KOPT-K1 (cell line): ENCODE measurements around the gene ASXL1.

Experiments used
- H3K27ac ChIP-seq: fragments of 200-600 bp; sonication (generic); 2 replicates; pipeline ENCODE4 v1.5.1; 2016; ENCODE audit warnings: antibody characterized with exemption, mild to moderate bottlenecking, low read depth, low read length; ENCODE audit not compliant: poor library complexity, severe bottlenecking
- H3K36me3 ChIP-seq: fragments of 200-600 bp; sonication (generic); 2 replicates; pipeline ENCODE4 v1.5.1; 2017; ENCODE audit warnings: antibody characterized with exemption, mild to moderate bottlenecking, low read length, moderate library complexity; ENCODE audit not compliant: insufficient read depth
- H3K9me3 ChIP-seq: fragments of 200-600 bp; sonication (generic); 2 replicates; pipeline ENCODE4 v1.5.1; 2017; ENCODE audit warnings: antibody characterized with exemption, low read length, mild to moderate bottlenecking; ENCODE audit not compliant: insufficient read depth, poor library complexity, severe bottlenecking

The ASXL1 gene

GRCh38 chr20:32452776-32453466 lies 94.8 kb downstream of the ASXL1 start:
- Histone ChIP-seq H3K9me3 (no peaks in the 10 kb centered on the region), H3K27ac (peak overlapping the region; percentile 60), H3K36me3 (peaks cover 91% of the 10 kb centered on the region)

GRCh38 chr20:32453467-32454163 lies 95.5 kb downstream of the ASXL1 start:
- H3K36me3 ChIP-seq = peaks cover 91% of the 10 kb centered on the region
- no peaks in the 10 kb centered on the region for H3K9me3 ChIP-seq
- H3K27ac ChIP-seq = peak overlapping the region; percentile 60

GRCh38 chr20:32454164-32455145 lies 96.3 kb downstream of the ASXL1 start:
- no peaks in the 10 kb centered on the region for H3K9me3 ChIP-seq

GRCh38 chr20:32455171-32455900 lies 97.2 kb downstream of the ASXL1 start:
- Histone ChIP-seq H3K27ac (no peak overlapping the region), H3K36me3 (peaks cover 90% of the 10 kb centered on the region), H3K9me3 (no peaks in the 10 kb centered on the region)

More at GRCh38 chr20:32454164-32455145, 96.3 kb downstream of the ASXL1 start:
- peaks cover 90% of the 10 kb centered on the region for H3K36me3 ChIP-seq
- H3K27ac ChIP-seq = no peak overlapping the region

- Histone ChIP-seq H3K27ac (no peak overlapping the region), H3K36me3 (peaks cover 90% of the 10 kb centered on the region)
Measured at GRCh38 chr20:32455901-32456701, 98.0 kb downstream of the ASXL1 start.

GRCh38 chr20:32456869-32457478 lies 98.8 kb downstream of the ASXL1 start:
- Histone ChIP-seq H3K36me3 (peaks cover 90% of the 10 kb centered on the region), H3K9me3 (no peaks in the 10 kb centered on the region), H3K27ac (no peak overlapping the region)

More at GRCh38 chr20:32455901-32456701, 98.0 kb downstream of the ASXL1 start:
- no peaks in the 10 kb centered on the region for H3K9me3 ChIP-seq

GRCh38 chr20:32457479-32457986 lies 99.4 kb downstream of the ASXL1 start:
- Histone ChIP-seq H3K9me3 (no peaks in the 10 kb centered on the region), H3K27ac (no peak overlapping the region), H3K36me3 (peaks cover 90% of the 10 kb centered on the region)

- H3K36me3 ChIP-seq = peaks cover 83% of the 10 kb centered on the region
- no peak overlapping the region for H3K27ac ChIP-seq
- no peaks in the 10 kb centered on the region for H3K9me3 ChIP-seq
Measured at GRCh38 chr20:32458061-32458836, 100.1 kb downstream of the ASXL1 start.

GRCh38 chr20:32458837-32459220 lies 100.7 kb downstream of the ASXL1 start:
- Histone ChIP-seq H3K27ac (no peak overlapping the region), H3K36me3 (peaks cover 77% of the 10 kb centered on the region), H3K9me3 (no peaks in the 10 kb centered on the region)

GRCh38 chr20:32460231-32460630 lies 102.1 kb downstream of the ASXL1 start:
- H3K36me3 ChIP-seq = peaks cover 69% of the 10 kb centered on the region
- H3K27ac ChIP-seq = no peak overlapping the region
- H3K9me3 ChIP-seq = no peaks in the 10 kb centered on the region

- Histone ChIP-seq H3K36me3 (peaks cover 69% of the 10 kb centered on the region), H3K27ac (no peak overlapping the region), H3K9me3 (no peaks in the 10 kb centered on the region)
Measured at GRCh38 chr20:32460683-32461320, 102.7 kb downstream of the ASXL1 start.

GRCh38 chr20:32461836-32462600 lies 103.9 kb downstream of the ASXL1 start:
- Histone ChIP-seq H3K27ac (no peak overlapping the region), H3K36me3 (peaks cover 71% of the 10 kb centered on the region)

More at GRCh38 chr20:32461836-32462600, 103.9 kb downstream of the ASXL1 start:
- no peaks in the 10 kb centered on the region for H3K9me3 ChIP-seq
